Heart left ventricle (tissue), 11 donors: ENCODE measurements around the gene SIAH2. TPM values are rescaled to one million over a fixed set of nuclear protein-coding genes. Genes with fewer than 3 reads are reported as not detected.

Experiments
- polyA plus RNA-seq, 2 donors: library from polyadenylated mRNA; stranded (reverse); fragments of 200-250 nt; gene quantifications; one replicate each; pipeline ENCODE4 v1.2.3, GENCODE V29; 2013
- total RNA-seq, 9 donors: library from RNA; depleted of rRNA in 2 of 9; stranded (reverse); fragments of >200 nt in 2 of 9; fragmentation: NEBNext Ultra II Directional in 3 of 9; extraction: Animal tissue kit (Norgen Biotek cat#: 25700) in 3 of 9; gene quantifications; one replicate each; pipeline versions ENCODE4 v1.1.0 to v1.2.4, GENCODE V29; 2016 to 2023
- donor health status: ischemic (EF 13 %, LVEDD 7.1; RV severe dilation, severe dysfunction).
- donor health status: healthy with polysubstance abuse.
- donor health status: DM: no; HTN: yes; CAD: no.
- donor health status: DM: no; HTN: no; CAD: no.
- donor health status: ischemic (EF 25% LVEDD 5.7; RV mildly dilated, moderate dysfunction).
- donor health status: healthy.
- donor health status: DM: yes; HTN: yes; CAD: no.
- donor health status: PGD.
- donor health status: nonischemic (EF 23%, LVEDD 6.1; RV moderate dilation, normal function).

Gene SIAH2
- total and polyA plus RNA-seq, 11 donors, result 7.1 to 38.7 (median 23.4) TPM

Other genes starting within 250 kb of the SIAH2 start
- gene SERP1, start 216.7 kb downstream of the SIAH2 start, total RNA-seq, result 10 to 100 TPM; 19.5 to 86.9 (median 26.3) TPM
- gene SERP1, start 216.7 kb downstream of the SIAH2 start, polyA plus RNA-seq, result 10 to 100 TPM; 14.8 to 50.7 TPM
- gene EIF2A, start 216.4 kb downstream of the SIAH2 start, total RNA-seq, result 100 to 1,000 TPM in 1 of 9 donors, 10 to 100 TPM in 8; 60.5 to 112 (median 75.5) TPM
- gene EIF2A, start 216.4 kb downstream of the SIAH2 start, polyA plus RNA-seq, result 10 to 100 TPM; 44.3 to 64.3 TPM
- 100 to 1,000 TPM in 2 of 9 donors, 10 to 100 TPM in 7; 62.7 to 103 (median 80.1) TPM for gene SELENOT, start 159.8 kb downstream of the SIAH2 start, total RNA-seq
- gene SELENOT, start 159.8 kb downstream of the SIAH2 start, polyA plus RNA-seq, result 100 to 1,000 TPM in 1 of 2 donors, 10 to 100 TPM in 1; 19.4 to 120 TPM
- under 1 TPM in 2 of 9 donors, not detected in 7; 0.32 to 0.54 TPM for gene ERICH6, start 59.2 kb downstream of the SIAH2 start, total RNA-seq
- gene ERICH6, start 59.2 kb downstream of the SIAH2 start, polyA plus RNA-seq, result not detected
- gene MINDY4B, start 142.3 kb upstream of the SIAH2 start, total RNA-seq, result under 1 TPM in 1 of 9 donors, not detected in 8; 0.56 TPM
- not detected for gene MINDY4B, start 142.3 kb upstream of the SIAH2 start, polyA plus RNA-seq
- gene CLRN1, start 209.6 kb upstream of the SIAH2 start, total RNA-seq, result not detected
- gene CLRN1, start 209.6 kb upstream of the SIAH2 start, polyA plus RNA-seq, result not detected